Fibroblast of skin of abdomen (primary cell): ENCODE measurements around the gene NKD2.
A peak's percentile ranks its signal among the peaks of the same experiment; 100 is the strongest.
"Not testable (repeated sequence)": the region's sequence is repeated elsewhere in the genome, so short reads cannot be mapped to it uniquely, and the experiment has no call there.

ENCODE experiments used
- DNase-seq: peaks from one replicate; pipeline ENCODE4 v3.0.0-alpha.2; 2013

NKD2 gene

DNA sequence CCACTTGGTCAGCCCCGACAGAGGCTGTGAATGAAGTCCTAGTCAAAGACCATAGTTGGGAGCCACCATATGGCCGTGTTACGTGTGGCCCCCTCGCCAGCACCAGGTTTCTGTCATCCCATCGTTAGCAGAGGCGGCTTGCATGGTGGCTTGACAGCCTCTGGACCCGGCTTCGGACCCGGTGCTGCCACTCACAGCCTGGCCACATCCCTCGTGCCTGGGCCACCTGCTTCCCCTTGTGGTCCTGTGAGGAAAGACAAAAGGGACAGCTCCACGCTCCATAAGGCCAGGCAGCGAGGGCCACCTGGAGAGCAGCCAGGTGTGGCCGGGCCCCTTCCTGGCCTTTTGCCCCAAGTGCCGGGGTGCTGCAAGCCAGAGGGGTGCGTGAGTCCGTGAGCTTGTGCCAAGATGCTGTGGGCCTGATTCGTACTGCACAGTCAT is 6.2 kb downstream of the NKD2 start:
- no peak for DNase-seq

- no peak for DNase-seq
Observed at GRCh38 chr5:1015507-1015906, 6.9 kb downstream of the NKD2 start.

- DNase-seq, result no peak
Observed at GRCh38 chr5:1016036-1016435, 7.4 kb downstream of the NKD2 start.

GRCh38 chr5:1016476-1016875 is 7.9 kb downstream of the NKD2 start:
- no peak for DNase-seq

DNA sequence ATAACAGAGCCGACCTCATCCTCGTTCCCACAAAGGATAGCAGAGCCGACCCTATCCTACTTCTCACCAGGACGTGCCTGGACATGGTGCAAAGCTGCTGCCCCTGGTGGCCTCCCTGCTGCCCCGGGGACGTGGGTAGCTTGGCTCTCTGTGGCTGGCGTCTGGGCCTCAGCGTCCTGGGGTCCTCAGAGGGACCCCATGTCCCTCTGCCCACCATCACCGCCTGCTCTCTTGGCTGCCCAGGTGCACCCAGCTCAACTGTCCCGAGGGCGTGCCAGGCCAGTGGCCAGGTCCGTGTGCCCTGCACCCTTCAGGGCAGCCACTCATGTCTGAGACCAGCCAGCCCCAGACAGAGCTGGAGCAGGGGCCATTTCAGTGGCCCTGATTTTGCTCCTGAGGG is 8.5 kb downstream of the NKD2 start:
- no peak for DNase-seq

- no peak for DNase-seq
Observed at GRCh38 chr5:1017691-1018455, 9.3 kb downstream of the NKD2 start.

GRCh38 chr5:1018596-1018995 is 10.0 kb downstream of the NKD2 start:
- no peak for DNase-seq

- DNase-seq, result no peak
Observed at GRCh38 chr5:1019001-1019905, 10.7 kb downstream of the NKD2 start.

DNA sequence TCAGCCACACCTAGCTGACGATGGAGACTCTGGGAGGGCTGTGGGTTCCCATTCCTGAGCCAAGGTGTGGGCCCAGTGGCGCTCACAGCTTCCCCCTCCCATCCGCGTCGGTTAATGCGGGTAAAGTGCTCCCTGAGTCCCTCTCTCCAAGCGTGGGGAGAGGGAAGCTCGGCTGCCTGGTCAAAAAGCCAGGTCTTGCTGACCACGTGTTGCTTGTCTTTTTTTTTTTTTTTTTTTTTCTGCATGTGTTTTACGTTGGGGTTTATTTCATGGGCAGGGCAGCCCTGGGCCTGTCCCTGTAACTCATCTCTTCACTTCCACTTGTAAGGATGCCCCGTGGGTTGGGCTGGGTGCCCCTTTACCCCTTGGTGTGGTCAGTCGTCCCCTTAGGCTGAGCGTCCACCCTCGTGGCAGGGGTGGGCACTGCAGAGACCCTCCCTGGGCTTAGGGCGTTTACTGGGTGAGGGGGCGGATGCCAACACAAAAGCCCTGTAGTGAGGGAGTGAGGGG is 11.9 kb downstream of the NKD2 start:
- no peak for DNase-seq

DNA sequence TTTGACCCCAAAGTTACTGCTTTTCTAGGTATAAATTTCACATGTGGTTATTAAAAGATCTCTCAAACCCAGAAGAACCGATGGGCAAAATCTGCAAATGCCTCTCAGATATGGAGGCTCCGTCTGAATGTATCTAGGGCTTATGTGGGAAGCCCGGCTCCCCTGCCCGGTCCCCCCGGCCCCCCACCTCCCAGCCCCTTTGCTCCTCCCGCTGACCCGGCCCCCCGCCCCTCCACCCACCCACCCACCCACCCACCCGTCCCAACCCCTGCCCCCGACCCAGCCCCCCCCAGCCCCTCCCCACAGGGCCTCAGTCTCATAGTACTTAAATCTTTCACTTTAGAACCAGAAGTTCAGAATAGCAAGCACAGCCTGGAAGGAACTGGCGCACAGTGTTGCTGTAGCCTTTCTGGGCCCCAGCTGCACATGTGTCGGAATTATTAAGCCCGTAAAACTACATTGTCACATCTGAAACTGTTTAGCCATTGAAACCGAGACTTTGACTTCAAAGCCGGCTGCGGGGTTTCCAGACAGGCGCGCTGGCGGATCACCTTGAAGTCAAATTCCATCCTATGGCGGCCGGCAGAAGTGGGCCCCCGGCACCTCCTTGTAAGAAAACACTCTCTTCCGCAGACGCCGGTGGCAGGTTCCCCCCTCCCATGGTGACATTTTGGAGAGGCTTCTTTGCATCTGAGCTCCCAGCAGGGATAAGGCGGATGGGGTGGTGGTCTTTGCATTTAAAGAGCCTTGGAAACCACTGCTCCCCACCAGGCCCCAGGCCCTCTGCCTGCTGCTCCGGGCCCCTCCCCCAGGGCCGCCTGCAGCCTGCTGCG is 12.8 kb downstream of the NKD2 start:
- peak; percentile 51 for DNase-seq

DNA sequence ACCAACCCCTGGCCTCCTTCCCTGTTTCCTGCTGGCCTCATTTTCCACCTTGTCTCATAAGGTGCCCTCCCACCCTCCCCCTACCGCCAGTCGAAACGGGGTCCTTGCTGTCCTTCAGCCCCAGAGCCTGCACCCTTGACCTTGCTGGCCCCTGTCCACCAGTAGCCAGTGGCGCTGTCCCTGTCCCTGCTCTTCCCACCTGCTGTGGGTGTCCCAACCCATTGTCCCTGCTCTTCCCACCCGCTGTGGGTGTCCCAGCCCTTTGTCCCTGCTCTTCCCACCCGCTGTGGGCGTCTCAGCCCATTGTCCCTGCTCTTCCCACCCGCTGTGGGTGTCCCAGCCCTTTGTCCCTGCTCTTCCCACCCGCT is 13.4 kb downstream of the NKD2 start:
- DNase-seq, result not testable (repeated sequence)

DNA sequence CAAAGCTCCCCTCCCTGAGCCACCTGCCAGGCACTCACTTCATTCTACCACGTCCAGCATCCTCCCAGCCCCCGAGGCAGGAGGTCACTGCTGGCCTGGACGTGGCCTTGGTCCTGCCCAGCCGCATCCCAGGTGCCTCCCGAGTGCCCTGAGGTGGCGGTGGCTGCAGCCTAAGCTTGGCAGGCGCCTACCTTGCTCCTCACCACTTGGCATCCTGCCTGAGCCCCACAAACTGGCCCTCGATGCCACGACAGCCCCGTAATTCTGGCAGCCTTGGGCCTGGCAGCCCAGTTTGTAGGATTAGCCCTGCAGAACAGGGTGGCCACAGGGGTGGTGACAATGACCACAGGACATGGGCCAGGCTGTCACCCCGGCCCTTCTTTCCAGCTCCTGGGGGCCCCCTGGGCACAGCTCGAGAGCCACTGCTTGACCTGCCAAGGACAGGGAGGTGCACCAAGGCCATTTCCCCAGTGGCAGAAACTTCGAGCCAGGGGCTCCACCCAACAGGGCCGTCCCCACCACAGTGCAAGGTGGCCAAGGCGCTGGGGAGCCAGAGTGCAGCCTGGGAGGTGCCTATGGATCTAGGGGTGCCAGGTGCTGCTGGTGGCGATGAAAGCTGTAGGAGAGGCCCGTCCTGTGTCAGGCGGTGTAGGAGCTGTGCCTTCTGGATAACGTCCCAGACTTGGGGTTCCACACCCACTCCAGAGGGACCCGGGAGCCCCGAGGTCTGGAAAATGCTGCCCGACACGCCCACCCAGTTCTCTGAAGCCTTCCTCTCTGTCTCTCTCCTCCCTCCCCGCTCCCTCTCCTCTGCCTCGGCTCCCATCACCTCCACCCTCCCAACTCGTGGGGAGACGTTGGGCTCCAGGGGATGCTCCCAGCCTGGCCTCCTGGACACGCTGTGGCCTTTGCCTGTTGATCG is 18.4 kb downstream of the NKD2 start:
- no peak for DNase-seq

- DNase-seq, result no peak
Observed at GRCh38 chr5:1027631-1028441, 19.2 kb downstream of the NKD2 start.

DNA sequence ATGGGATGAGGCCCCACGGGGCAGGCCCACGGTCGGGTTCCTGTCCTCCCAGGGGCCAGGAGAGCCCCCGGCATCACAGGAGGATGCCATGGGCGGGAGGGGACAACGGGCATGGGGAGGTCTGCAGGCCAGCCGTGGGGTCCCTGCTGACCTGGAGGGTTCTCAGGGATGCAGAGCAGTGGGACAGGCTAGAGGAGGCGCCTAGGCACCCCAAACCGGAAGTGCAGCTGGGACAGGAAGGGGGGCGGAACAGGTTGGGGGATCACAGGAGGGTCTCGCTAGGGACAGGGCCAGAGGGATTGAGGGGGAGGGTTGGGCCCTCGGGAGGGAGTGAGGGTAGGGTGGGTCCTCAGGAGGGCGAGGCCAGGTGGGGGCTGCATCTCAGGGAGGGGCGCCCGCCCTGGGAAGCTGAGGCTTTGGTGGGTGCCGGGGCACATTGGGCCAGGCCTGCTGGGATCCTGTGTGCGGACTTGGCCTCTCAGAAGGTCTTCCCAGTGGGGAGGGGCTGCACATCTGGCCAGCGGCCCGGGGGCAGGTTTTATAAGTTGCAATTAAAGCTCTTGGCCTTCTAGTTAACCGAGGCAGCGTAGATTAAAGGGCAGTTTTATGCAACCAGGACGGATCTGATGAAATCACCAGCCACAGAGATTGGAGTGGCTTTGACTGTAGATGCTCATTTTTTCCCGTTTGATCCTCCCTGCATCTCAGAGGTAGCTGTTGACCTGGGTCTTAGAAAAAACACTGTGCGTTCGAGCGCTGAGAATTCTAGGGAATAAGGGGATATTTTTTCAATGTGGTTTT is 20.1 kb downstream of the NKD2 start:
- no peak for DNase-seq

GRCh38 chr5:1029282-1029944 is 20.8 kb downstream of the NKD2 start:
- no peak for DNase-seq

DNA sequence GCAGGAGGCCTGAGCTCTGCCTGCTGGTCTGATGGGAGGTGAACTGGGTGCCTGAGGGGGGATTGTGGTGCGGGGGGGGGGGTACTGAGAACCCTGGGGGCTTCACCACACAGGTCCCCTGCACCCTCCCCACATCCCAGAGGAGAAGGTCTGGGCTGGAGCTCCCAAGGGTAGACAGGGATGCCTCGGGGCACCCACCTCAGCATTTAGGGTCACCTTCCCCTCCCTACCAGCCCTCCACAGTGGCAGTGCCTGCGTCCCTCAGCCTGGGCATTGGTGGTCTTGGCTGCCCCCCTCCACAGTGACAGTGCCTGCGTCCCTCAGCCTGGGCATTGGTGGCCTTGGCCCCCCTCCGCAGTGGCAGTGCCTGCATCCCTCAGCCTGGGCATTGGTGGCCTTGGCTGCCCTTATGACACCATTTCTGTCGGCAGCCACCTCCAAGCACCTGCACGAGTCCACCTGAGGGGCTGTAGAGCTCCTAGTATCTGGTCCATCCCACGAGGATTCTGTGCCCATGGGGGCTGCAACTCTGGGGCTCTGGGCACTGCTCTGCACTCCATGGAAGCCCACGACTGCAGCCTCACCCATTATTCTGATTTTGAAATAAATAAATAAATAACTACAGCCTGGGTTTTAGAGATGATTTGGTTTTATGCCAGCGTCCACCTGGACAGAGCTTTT is 21.5 kb downstream of the NKD2 start:
- no peak for DNase-seq

DNA sequence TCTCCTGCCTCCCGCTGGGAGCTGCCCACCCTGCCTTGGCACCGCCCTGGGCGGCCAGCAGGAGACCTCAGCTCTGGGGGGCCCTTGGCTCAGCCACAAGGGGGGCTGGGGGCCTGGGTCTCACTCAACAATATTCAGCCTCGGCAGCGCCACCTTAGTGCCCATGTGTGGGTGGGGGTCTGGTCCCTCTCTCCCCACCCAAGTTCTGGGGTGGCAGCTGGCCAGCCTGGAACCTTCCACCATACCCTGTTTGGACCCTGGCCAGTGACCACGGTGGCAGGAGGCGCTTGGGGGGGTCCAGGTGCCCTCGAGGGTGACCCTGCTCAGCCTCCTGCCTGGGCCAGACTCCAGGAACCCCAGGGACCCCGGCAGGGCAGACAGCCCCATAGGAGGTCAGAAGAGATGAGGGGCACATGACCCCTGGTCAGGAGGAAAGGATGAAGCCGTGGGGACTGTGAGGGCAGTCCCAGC is 22.2 kb downstream of the NKD2 start:
- no peak for DNase-seq

GRCh38 chr5:1031306-1031959 is 22.8 kb downstream of the NKD2 start:
- DNase-seq, result no peak
